Astrocyte (in vitro differentiated cells and primary cell): ENCODE results near the gene TEAD1.

Source experiments
- EZH2 ChIP-seq: IDR thresholded peaks from 2 replicates; pipeline ENCODE4 v1.6.1; 2012; ENCODE audit warnings: mild to moderate bottlenecking, low read length, inconsistent platforms; ENCODE audit not compliant: insufficient read depth
- TF ChIP-seq, protein P1 (sequence below): IDR thresholded peaks from 2 replicates; pipeline ENCODE4 v1.5.1; 2011; ENCODE audit warnings: low read depth, mild to moderate bottlenecking, inconsistent platforms, low read length, moderate library complexity; ENCODE audit not compliant: insufficient read depth

DNA sequence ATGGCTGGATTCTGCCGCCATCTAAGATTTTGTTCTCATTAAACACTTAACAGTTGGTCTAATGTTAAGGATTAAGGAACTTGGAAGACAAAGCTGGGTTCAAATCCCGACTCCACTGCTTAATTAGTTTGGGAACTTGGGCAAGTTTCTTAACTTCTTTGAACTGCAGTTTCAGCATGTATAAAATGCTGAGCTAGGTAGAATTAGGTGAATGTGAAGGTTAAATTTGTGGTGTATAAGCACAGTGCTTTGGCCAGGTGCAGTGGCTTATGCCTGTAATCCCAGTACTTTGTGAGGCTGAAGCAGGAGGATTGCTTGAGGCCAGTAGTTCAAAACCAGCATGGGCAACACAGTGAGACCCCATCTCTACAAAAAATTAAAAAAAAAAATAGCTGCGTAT lies 174.2 kb downstream of the TEAD1 start:
- TF ChIP-seq, protein P1, sequence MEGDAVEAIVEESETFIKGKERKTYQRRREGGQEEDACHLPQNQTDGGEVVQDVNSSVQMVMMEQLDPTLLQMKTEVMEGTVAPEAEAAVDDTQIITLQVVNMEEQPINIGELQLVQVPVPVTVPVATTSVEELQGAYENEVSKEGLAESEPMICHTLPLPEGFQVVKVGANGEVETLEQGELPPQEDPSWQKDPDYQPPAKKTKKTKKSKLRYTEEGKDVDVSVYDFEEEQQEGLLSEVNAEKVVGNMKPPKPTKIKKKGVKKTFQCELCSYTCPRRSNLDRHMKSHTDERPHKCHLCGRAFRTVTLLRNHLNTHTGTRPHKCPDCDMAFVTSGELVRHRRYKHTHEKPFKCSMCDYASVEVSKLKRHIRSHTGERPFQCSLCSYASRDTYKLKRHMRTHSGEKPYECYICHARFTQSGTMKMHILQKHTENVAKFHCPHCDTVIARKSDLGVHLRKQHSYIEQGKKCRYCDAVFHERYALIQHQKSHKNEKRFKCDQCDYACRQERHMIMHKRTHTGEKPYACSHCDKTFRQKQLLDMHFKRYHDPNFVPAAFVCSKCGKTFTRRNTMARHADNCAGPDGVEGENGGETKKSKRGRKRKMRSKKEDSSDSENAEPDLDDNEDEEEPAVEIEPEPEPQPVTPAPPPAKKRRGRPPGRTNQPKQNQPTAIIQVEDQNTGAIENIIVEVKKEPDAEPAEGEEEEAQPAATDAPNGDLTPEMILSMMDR = no peak
- no peak for TF ChIP-seq EZH2
